NB4 (cell line): ENCODE results near the gene MYORG.

Experiments used
- CTCF ChIP-seq: IDR thresholded peaks from one replicate; pipeline ENCODE4 v1.5.1; 2012; ENCODE audit warnings: low read depth, low read length
- MYC ChIP-seq: IDR thresholded peaks from 2 replicates; pipeline ENCODE4 v1.6.1; 2011; ENCODE audit warnings: low read depth, low read length
- POLR2A ChIP-seq: IDR thresholded peaks from 2 replicates; pipeline ENCODE4 v1.6.1; 2011; ENCODE audit warnings: mild to moderate bottlenecking; ENCODE audit not compliant: insufficient read length; ENCODE audit errors: extremely low read depth

GRCh38 chr9:34405719-34406118 is 29.0 kb upstream of the MYORG start:
- TF ChIP-seq CTCF: no peak
- no peak for TF ChIP-seq POLR2A
- TF ChIP-seq MYC: no peak
